Measurements from ENCODE around the gene CRB1. TPM values are rescaled to one million over a fixed set of nuclear protein-coding genes. Genes with fewer than 3 reads are reported as not detected.

CRB1 gene
- total RNA-seq, 1 donor from 2014 or later, result 2.6 TPM

DNA sequence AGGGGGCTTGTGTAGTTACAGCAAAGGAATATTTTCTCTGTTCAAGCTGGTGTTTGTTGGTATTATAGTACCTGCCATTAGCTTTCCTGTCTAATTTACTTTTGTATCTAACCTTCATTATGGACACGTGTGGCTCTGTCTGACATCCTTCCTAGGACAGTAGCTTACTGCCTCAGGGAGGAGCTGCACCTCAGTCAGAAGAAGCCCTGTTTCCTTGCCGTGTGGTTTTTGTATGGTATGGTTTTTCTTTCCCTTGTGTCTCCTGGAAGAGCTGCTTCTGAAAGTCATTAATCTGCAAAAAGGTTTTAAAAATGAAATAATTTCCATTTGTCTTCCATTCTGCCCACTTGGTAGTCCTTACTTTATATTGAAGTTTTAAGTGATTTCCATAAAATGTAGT is 17.4 kb upstream of the CRB1 start:
- H3K9ac ChIP-seq, result no peak overlapping the region
- DNase-seq (ENCODE audit: low spot score), result no peak
- H3K79me2 ChIP-seq (ENCODE audit: low read depth), result no peaks in the 10 kb centered on the region
- H3K27ac ChIP-seq, result no peak overlapping the region
- no peaks in the 10 kb centered on the region for H3K9me3 Mint-ChIP-seq
- H3K36me3 Mint-ChIP-seq, result no peaks in the 10 kb centered on the region
- H3K27me3 Mint-ChIP-seq (ENCODE audit: insufficient read depth, low read depth), result no peaks in the 10 kb centered on the region
- no peaks in the 10 kb centered on the region for H3K27me3 ChIP-seq
- H3K9me3 ChIP-seq (ENCODE audit: low read depth), result no peaks in the 10 kb centered on the region
- H2AFZ ChIP-seq (replicated peaks), result no peak overlapping the region
- no peaks in the 10 kb centered on the region for H3K4me1 Mint-ChIP-seq
- no peak overlapping the region for H3K27ac Mint-ChIP-seq
- H3F3A ChIP-seq (ENCODE audit: low read depth), result no peaks in the 10 kb centered on the region
- TF ChIP-seq EZH2 (IDR thresholded peaks at IDR 0.05), result no peak
- TF ChIP-seq, protein P1, sequence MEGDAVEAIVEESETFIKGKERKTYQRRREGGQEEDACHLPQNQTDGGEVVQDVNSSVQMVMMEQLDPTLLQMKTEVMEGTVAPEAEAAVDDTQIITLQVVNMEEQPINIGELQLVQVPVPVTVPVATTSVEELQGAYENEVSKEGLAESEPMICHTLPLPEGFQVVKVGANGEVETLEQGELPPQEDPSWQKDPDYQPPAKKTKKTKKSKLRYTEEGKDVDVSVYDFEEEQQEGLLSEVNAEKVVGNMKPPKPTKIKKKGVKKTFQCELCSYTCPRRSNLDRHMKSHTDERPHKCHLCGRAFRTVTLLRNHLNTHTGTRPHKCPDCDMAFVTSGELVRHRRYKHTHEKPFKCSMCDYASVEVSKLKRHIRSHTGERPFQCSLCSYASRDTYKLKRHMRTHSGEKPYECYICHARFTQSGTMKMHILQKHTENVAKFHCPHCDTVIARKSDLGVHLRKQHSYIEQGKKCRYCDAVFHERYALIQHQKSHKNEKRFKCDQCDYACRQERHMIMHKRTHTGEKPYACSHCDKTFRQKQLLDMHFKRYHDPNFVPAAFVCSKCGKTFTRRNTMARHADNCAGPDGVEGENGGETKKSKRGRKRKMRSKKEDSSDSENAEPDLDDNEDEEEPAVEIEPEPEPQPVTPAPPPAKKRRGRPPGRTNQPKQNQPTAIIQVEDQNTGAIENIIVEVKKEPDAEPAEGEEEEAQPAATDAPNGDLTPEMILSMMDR (IDR thresholded peaks at IDR 0.05), result no peak
- no peak for TF ChIP-seq EZH2phosphoT487 (IDR thresholded peaks at IDR 0.05)
- no peaks in the 10 kb centered on the region for H4K20me1 ChIP-seq (ENCODE audit: low read depth)
- H3K4me3 ChIP-seq, result no peak overlapping the region
- H3K4me3 Mint-ChIP-seq, result no peak overlapping the region
- no peaks in the 10 kb centered on the region for H3K4me1 ChIP-seq
- no peaks in the 10 kb centered on the region for H3K36me3 ChIP-seq
- H3K4me2 ChIP-seq, result no peak overlapping the region

DNA sequence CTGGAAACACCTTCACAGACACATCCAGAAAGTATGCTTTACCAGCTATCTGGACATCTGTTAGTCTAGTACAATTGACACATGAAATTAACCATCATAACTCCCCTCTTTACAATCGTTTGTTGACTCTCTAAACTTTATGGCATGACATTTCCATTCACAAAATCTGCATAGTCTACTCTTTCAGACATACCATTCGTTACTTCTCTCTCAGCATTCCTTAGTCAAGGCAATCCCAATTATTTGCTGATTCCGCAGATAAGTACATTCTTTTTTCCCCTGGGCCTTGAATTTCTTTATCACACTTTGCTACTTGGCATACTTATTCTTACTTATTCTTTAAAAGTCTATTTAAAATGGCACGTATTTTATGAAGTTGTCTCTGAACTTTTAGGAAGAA is 15.1 kb upstream of the CRB1 start:
- Mint-ChIP-seq H3K27me3 (ENCODE audit: insufficient read depth, low read depth) (no peaks in the 10 kb centered on the region), H3K4me1 (no peaks in the 10 kb centered on the region), H3K4me3 (no peak overlapping the region), H3K36me3 (no peaks in the 10 kb centered on the region), H3K9me3 (no peaks in the 10 kb centered on the region), H3K27ac (no peak overlapping the region)
- Histone ChIP-seq H3K27me3 (no peaks in the 10 kb centered on the region), H3K4me1 (no peaks in the 10 kb centered on the region), H3K36me3 (no peaks in the 10 kb centered on the region), H3K9me3 (ENCODE audit: low read depth) (no peaks in the 10 kb centered on the region), H2AFZ (replicated peaks) (peak overlapping the region; percentile 36), H3K9ac (no peak overlapping the region), H4K20me1 (ENCODE audit: low read depth) (no peaks in the 10 kb centered on the region), H3K27ac (no peak overlapping the region), H3K79me2 (ENCODE audit: low read depth) (no peaks in the 10 kb centered on the region), H3F3A (ENCODE audit: low read depth) (no peaks in the 10 kb centered on the region), H3K4me2 (no peak overlapping the region), H3K4me3 (no peak overlapping the region)
- TF ChIP-seq, protein P1 (IDR thresholded peaks at IDR 0.05), result no peak
- TF ChIP-seq EZH2 (IDR thresholded peaks at IDR 0.05), result no peak
- no peak for TF ChIP-seq EZH2phosphoT487 (IDR thresholded peaks at IDR 0.05)
- no peak for DNase-seq (ENCODE audit: low spot score)

DNA sequence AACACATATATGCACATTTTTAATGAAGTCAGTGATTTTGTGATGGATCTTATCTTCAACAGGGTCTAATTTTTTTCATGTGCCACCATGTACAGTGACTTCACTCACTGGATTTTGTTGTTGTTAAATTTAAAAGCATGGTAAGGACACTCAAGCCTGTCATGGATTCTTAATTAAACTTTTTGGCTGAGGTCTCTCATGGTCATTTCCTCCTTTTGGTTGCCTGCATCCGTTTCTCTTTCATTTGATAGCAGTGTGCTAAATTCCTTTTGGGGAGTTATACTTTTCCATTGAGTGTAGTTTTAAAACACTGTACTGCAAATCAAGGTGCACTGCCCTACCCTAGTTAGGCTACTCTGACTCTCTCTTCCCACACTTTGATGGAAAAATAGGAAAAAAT is 13.2 kb upstream of the CRB1 start:
- Mint-ChIP-seq H3K9me3 (no peaks in the 10 kb centered on the region), H3K4me3 (no peak overlapping the region), H3K4me1 (no peaks in the 10 kb centered on the region), H3K36me3 (no peaks in the 10 kb centered on the region), H3K27me3 (ENCODE audit: insufficient read depth, low read depth) (no peaks in the 10 kb centered on the region), H3K27ac (no peak overlapping the region)
- TF ChIP-seq EZH2phosphoT487 (IDR thresholded peaks at IDR 0.05) (no peak), EZH2 (IDR thresholded peaks at IDR 0.05) (no peak)
- TF ChIP-seq, protein P1 (IDR thresholded peaks at IDR 0.05), result no peak
- Histone ChIP-seq H3K4me2 (no peak overlapping the region), H3K4me3 (no peak overlapping the region), H4K20me1 (ENCODE audit: low read depth) (no peaks in the 10 kb centered on the region), H2AFZ (replicated peaks) (no peak overlapping the region), H3K27ac (no peak overlapping the region), H3K36me3 (no peaks in the 10 kb centered on the region), H3K27me3 (no peaks in the 10 kb centered on the region), H3K4me1 (no peaks in the 10 kb centered on the region), H3K9me3 (ENCODE audit: low read depth) (no peaks in the 10 kb centered on the region), H3K9ac (no peak overlapping the region), H3F3A (ENCODE audit: low read depth) (no peaks in the 10 kb centered on the region), H3K79me2 (ENCODE audit: low read depth) (no peaks in the 10 kb centered on the region)
- DNase-seq (ENCODE audit: low spot score), result no peak

All from neural progenitor cell (in vitro differentiated cells).